ENCODE measurements around the gene IL20RB. TPM values are rescaled to one million over a fixed set of nuclear protein-coding genes. Genes with fewer than 3 reads are reported as not detected.
"Not testable (repeated sequence)": the region's sequence is repeated elsewhere in the genome, so short reads cannot be mapped to it uniquely, and the experiment has no call there.

IL20RB gene
- total RNA-seq, 2 donors from 2014 or later = 0.41 TPM; not detected in 1

GRCh38 chr3:136979684-136980083 lies 21.9 kb downstream of the IL20RB start:
- TF ChIP-seq CTCF (IDR thresholded peaks at IDR 0.05) = no peak
- no peaks in the 10 kb centered on the region for H3K27me3 ChIP-seq
- no peaks in the 10 kb centered on the region for H3K36me3 ChIP-seq
- no peak overlapping the region for H3K4me3 ChIP-seq
- no peak overlapping the region for H3K27ac ChIP-seq
- H3K9me3 ChIP-seq = peaks cover 0 to 5% of the 10 kb centered on the region in 2 donors
- peaks cover 0 to 4% of the 10 kb centered on the region in 2 donors for H3K4me1 ChIP-seq
- no peak for DNase-seq (ENCODE audit: low spot score)

DNA sequence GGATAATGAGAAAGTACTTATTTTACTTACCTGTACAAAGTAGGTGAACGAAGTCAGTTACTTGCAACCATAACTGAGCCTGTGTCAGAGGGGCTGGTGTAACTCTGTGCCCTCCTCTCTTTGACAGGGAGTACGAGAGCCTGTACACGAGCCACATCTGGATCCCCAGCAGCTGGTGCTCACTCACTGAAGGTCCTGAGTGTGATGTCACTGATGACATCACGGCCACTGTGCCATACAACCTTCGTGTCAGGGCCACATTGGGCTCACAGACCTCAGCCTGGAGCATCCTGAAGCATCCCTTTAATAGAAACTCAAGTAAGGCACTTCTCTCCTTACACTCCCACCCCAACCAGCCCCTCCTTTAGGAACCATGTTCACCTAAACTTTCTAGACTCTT lies 24.2 kb downstream of the IL20RB start:
- Histone ChIP-seq H3K9me3 (no peaks in the 10 kb centered on the region), H3K36me3 (no peaks in the 10 kb centered on the region), H3K27ac (no peak overlapping the region), H3K4me1 (peaks cover 0 to 10% of the 10 kb centered on the region in 2 donors), H3K27me3 (no peaks in the 10 kb centered on the region), H3K4me3 (no peak overlapping the region)
- DNase-seq (ENCODE audit: low spot score) = no peak
- TF ChIP-seq CTCF (IDR thresholded peaks at IDR 0.05) = no peak

DNA sequence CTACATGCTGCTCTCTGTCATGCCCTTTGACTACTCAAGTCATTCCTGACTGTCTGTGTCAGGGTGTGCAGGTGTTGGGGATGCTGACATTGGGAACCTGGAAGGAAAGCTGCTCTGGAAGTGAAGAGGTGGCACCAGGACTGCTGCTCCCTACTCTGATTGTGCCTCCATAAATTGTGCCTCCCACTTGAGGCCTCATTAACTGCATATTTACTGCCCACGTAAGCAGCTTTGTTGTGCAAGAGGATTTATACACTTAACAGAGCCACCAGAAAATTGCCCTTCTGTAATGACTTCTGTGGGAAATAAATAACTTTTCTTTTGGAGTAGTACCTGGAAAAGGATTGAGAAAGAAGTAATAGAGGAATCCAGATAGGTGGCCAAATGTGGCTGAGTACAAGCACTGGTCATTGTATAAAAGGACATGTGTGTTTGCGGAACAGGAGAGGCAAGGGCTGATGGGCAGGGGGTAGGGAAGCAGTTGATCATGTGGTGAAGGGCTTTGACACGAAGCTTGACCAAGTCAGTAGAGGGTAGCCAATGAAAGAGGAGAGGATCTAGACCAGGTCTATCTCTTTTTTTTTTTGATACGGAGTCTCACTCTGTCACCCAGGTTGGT lies 24.8 kb downstream of the IL20RB start:
- TF ChIP-seq CTCF (IDR thresholded peaks at IDR 0.05) = no peak
- H3K27me3 ChIP-seq = no peaks in the 10 kb centered on the region
- H3K9me3 ChIP-seq = no peaks in the 10 kb centered on the region
- peaks cover 0 to 10% of the 10 kb centered on the region in 2 donors for H3K4me1 ChIP-seq
- no peak for DNase-seq (ENCODE audit: low spot score)
- H3K36me3 ChIP-seq = no peaks in the 10 kb centered on the region
- H3K4me3 ChIP-seq = no peak overlapping the region
- no peak overlapping the region for H3K27ac ChIP-seq

DNA sequence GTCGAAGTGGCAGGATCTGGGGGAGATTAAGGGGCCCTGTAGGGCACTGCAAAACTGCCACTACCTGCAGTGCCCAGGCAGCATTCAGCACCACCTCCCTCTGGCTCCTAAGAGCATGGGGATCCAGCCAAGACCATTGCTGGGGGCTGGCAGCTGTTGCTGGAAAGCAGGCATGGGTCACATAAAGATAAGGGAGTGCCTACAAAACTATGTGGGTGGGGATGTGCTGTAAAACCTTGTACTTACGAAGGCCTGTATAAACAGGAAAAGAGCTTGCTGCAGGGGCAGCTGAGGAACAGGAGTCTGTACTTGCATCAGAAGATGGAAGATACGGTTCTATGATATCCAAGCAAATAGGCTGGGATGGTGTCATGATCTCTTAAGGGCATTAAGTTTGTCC lies 27.1 kb downstream of the IL20RB start:
- H3K4me1 ChIP-seq = peaks cover 0 to 10% of the 10 kb centered on the region in 2 donors
- DNase-seq (ENCODE audit: low spot score) = no peak
- H3K27ac ChIP-seq = no peak overlapping the region
- H3K27me3 ChIP-seq = no peaks in the 10 kb centered on the region
- no peaks in the 10 kb centered on the region for H3K9me3 ChIP-seq
- H3K4me3 ChIP-seq = no peak overlapping the region
- TF ChIP-seq CTCF (IDR thresholded peaks at IDR 0.05) = no peak
- no peaks in the 10 kb centered on the region for H3K36me3 ChIP-seq

DNA sequence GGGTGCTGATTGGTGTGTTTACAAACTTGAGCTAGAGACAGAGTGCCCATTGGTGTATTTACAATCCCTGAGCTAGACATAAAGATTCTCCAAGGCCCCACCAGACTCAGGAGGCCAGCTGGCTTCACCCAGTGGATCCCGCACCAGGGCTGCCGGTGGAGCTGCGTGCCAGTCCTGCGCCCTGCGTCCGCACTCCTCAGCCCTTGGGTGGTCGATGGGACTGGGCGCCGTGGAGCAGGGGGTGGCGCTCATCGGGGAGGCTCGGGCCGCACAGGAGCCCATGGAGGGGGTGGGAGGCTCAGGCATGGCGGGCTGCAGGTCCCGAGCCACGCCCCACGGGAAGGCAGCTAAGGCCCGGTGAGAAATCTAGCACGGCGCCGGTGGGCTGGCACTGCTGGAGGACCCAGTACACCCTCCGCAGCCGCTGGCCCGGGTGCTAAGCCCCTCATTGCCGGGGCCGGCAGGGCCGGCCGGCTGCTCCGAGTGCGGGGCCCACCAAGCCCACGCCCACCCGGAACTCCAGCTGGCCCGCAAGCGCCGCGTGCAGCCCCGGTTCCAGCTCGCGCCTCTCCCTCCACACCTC lies 29.7 kb downstream of the IL20RB start:
- not testable (repeated sequence) for H3K27ac ChIP-seq; H3K9me3 ChIP-seq; H3K36me3 ChIP-seq; H3K27me3 ChIP-seq; H3K4me3 ChIP-seq; DNase-seq (ENCODE audit: low spot score); H3K4me1 ChIP-seq

- peaks cover 0 to 10% of the 10 kb centered on the region in 2 donors for H3K4me1 ChIP-seq
- H3K27me3 ChIP-seq = no peaks in the 10 kb centered on the region
- no peaks in the 10 kb centered on the region for H3K36me3 ChIP-seq
- DNase-seq (ENCODE audit: low spot score) = no peak
- H3K4me3 ChIP-seq = no peak overlapping the region
- H3K27ac ChIP-seq = no peak overlapping the region
- no peak for TF ChIP-seq CTCF (IDR thresholded peaks at IDR 0.05)
- no peaks in the 10 kb centered on the region for H3K9me3 ChIP-seq
Measured at GRCh38 chr3:136988651-136989050, 30.9 kb downstream of the IL20RB start.

Data from right atrium auricular region (tissue), 2 donors.